PC-3 (cell line): ENCODE results near the gene FALEC. TPM values are rescaled to one million over a fixed set of nuclear protein-coding genes. Genes with fewer than 3 reads are reported as not detected.

Experiments used
- ATAC-seq: fragments of 200-7000 bp; cut with Tn5 transposase; 2 replicates; pipeline ENCODE4 v1.9.1; 2020; ENCODE audit warnings: mild to moderate bottlenecking, moderate library complexity
- Bru-seq: library from RNA; stranded (reverse); fragments of 400-500 nt; gene quantifications from one replicate; lab custom pipeline; 2021; lab: Mats Ljungman, UMichigan
- BruChase-seq, 2 experiments: library from RNA; stranded (reverse); fragments of 400-500 nt; gene quantifications; one replicate each; lab custom pipeline; 2021; lab: Mats Ljungman, UMichigan
- BruUV-seq: library from RNA; stranded (reverse); fragments of 400-500 nt; replicated peaks from 2 replicates; lab custom pipeline; 2021; lab: Mats Ljungman, UMichigan
- CTCF ChIA-PET: fragments of 300-600 bp; sonication (Branson Sonifier 250); formaldehyde crosslinking; loops from one replicate; lab custom pipeline; 2022; ENCODE audit warnings: antibody characterized with exemption; lab: Charles Lee
- POLR2A ChIA-PET: fragments of 300-600 bp; sonication (Branson Sonifier 250); formaldehyde crosslinking; loops from one replicate; lab custom pipeline; 2022; ENCODE audit warnings: antibody characterized with exemption; ENCODE audit not compliant: unreplicated experiment; lab: Charles Lee
- DNase-seq: peaks from one replicate; pipeline ENCODE4 v3.0.0-alpha.2; 2015
- H2AFZ ChIP-seq: fragments of 300-600 bp; sonication (generic); 2 replicates; pipeline ENCODE4 v1.6.0; 2016; ENCODE audit warnings: antibody characterized with exemption, low read length
- H3F3A ChIP-seq: fragments of 300-600 bp; sonication (generic); one replicate; pipeline ENCODE4 v1.6.0; 2017; ENCODE audit warnings: antibody characterized with exemption, low read length, control low read depth, mild to moderate bottlenecking; ENCODE audit not compliant: unreplicated experiment
- H3K27ac ChIP-seq: fragments of 300-600 bp; sonication (generic); 2 replicates; pipeline ENCODE4 v1.5.1; 2016; ENCODE audit warnings: mild to moderate bottlenecking, low read length
- H3K27me3 ChIP-seq: fragments of 300-600 bp; sonication (generic); 2 replicates; pipeline ENCODE4 v1.6.1; 2016; ENCODE audit warnings: low read length, mixed read lengths
- H3K36me3 ChIP-seq: fragments of 300-600 bp; sonication (generic); 2 replicates; pipeline ENCODE4 v1.6.1; 2016; ENCODE audit warnings: low read depth, mixed run types, low read length, mixed read lengths
- H3K4me1 ChIP-seq: fragments of 300-600 bp; sonication (generic); 2 replicates; pipeline ENCODE4 v1.5.1; 2016; ENCODE audit warnings: low read length; ENCODE audit not compliant: insufficient read depth
- H3K4me2 ChIP-seq: fragments of 300-600 bp; sonication (generic); 2 replicates; pipeline ENCODE4 v1.6.0; 2016; ENCODE audit warnings: low read length
- H3K4me3 ChIP-seq: fragments of 300-600 bp; sonication (generic); 2 replicates; pipeline ENCODE4 v1.5.1; 2016; ENCODE audit warnings: mild to moderate bottlenecking, low read length, mixed read lengths
- H3K79me2 ChIP-seq: fragments of 300-600 bp; sonication (generic); 2 replicates; pipeline ENCODE4 v1.6.1; 2017; ENCODE audit warnings: low read length, mixed read lengths
- H3K9ac ChIP-seq: fragments of 300-600 bp; sonication (generic); 2 replicates; pipeline ENCODE4 v1.6.0; 2016; ENCODE audit warnings: mild to moderate bottlenecking, low read length
- H3K9me2 ChIP-seq: fragments of 300-600 bp; sonication (generic); replicated peaks from 2 replicates; pipeline ENCODE4 v1.6.1; 2016; ENCODE audit warnings: mixed run types, low read length, mixed read lengths
- H3K9me3 ChIP-seq: fragments of 300-600 bp; sonication (generic); 2 replicates; pipeline ENCODE4 v1.6.1; 2016; ENCODE audit warnings: low read length, mixed read lengths
- H4K20me1 ChIP-seq: fragments of 300-600 bp; sonication (generic); 2 replicates; pipeline ENCODE4 v1.6.1; 2016; ENCODE audit warnings: low read length, mixed read lengths
- EZH2 ChIP-seq: fragments of 300-600 bp; sonication (generic); IDR thresholded peaks from one replicate; pipeline ENCODE4 v1.6.1; 2017; ENCODE audit warnings: antibody characterized with exemption, mild to moderate bottlenecking, low read length; ENCODE audit not compliant: unreplicated experiment
- EZH2phosphoT487 ChIP-seq: fragments of 300-600 bp; sonication (generic); IDR thresholded peaks from 2 replicates; pipeline ENCODE4 v1.6.1; 2018; ENCODE audit warnings: mild to moderate bottlenecking, antibody characterized with exemption, low read length, borderline replicate concordance
- intact Hi-C: fragments of 100-400 bp; cut with micrococcal nuclease; formaldehyde crosslinking; loops from 2 replicates; pipeline ENCODE4 v1.9.0; 2023
- long read RNA-seq: library from polyadenylated mRNA; unstranded; transcript quantifications from one replicate; pipeline ENCODE4 v2.0.0, GENCODE V29; 2021; ENCODE audit not compliant: unreplicated experiment
- total RNA-seq: library from RNA; depleted of rRNA; stranded (reverse); fragments of >200 nt; gene quantifications from 2 replicates; pipeline ENCODE4 v1.2.3, GENCODE V29; 2014; rRNA removed
- TF ChIP-seq, protein P1 (sequence below): fragments of 300-600 bp; sonication (generic); conservative IDR thresholded peaks from 2 replicates; pipeline ENCODE4 v1.5.1; 2017; ENCODE audit warnings: antibody characterized with exemption, low read depth, mild to moderate bottlenecking, low read length

Gene FALEC
- total RNA-seq: 0.73 TPM in 1 of 2 replicates, not detected in the other
- Bru-seq, nascent RNA: percentile 74 among the genes with signal in this experiment
- percentile 71 among the genes with signal in this experiment for BruChase-seq, experiment 1, labeled RNA remaining after a 6-hour chase
- BruChase-seq, experiment 2, labeled RNA remaining after a 2-hour chase: percentile 62 among the genes with signal in this experiment
- long read RNA-seq, partial matches to known transcripts: 9 of 14 reads
- long read RNA-seq, other reads (novel, unspliced or antisense): 4 of 14 reads

DNA sequence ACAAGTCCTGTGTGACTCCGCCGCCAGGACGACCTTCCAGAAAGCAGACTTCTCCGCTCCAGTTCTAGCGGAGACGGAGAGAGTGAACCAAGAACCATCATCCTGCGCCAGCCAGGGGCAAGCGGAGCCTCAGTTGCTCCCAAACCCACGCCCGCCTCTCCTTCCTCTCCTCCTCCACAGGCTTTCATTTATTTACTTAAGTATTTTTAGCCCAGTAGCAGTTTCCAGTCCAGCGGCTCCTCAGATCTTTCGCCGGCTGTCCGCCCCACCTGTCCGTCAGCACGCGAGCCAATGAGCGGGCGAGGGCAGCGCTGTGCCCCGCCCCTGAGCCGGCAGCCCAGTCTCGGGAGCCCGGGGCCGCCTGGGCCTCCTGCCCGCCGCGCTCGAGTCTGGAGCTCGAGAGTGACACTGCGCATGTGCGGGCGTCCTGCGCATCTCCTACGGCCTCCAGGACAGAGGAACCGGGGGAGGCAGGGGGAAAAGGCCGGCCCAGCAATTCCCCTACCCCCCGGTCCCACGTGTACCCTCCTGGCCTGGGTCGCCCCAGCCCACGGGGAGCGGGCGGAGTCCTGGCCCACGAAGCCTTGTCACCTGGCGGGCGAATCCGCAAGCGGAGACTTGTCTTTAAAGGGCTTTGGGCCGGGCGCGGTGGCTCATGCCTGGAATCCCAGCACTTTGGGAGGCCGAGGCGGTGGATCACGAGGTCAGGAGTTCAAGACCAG is at the start of gene FALEC:
FALEC (plus strand) TSS at position 425 of the 722 bp plus-strand sequence.
- H3K27me3 ChIP-seq: no peaks in the 10 kb centered on the region
- DNase-seq (peak; percentile 99), ATAC-seq (peak; percentile 97)
- CTCF ChIA-PET: interaction anchor here (0.6 to 0.7 kb wide), 4 partner anchors 161 to 465 kb away, joined by 3 to 16 read pairs (median 4); no protein-coding TSS in a partner anchor
- intact Hi-C loops: no loop called here
- H3K9me2 ChIP-seq: no peaks in the 10 kb centered on the region
- H3K79me2 ChIP-seq: no peaks in the 10 kb centered on the region
- POLR2A ChIA-PET: interaction anchor here (0.5 to 1.1 kb wide), 5 partner anchors 18 to 309 kb away, joined by 3 to 10 read pairs (median 8); partner anchors contain the start of gene RPRD2
- peak within 1 kb of the TSS; percentile 65 for H3K9ac ChIP-seq
- H3K9me3 ChIP-seq: no peaks in the 10 kb centered on the region
- H3K4me3 ChIP-seq: peak within 1 kb of the TSS; percentile 71
- no TSS peak for BruUV-seq
- H3F3A ChIP-seq: no peaks in the 10 kb centered on the region
- peak within 1 kb of the TSS; percentile 92 for H2AFZ ChIP-seq
- no peaks in the 10 kb centered on the region for H3K36me3 ChIP-seq
- no peak within 1 kb of the TSS for H3K27ac ChIP-seq
- peak within 1 kb of the TSS; percentile 81 for H3K4me2 ChIP-seq
- peaks cover 11% of the 10 kb centered on the region for H3K4me1 ChIP-seq
- TF ChIP-seq EZH2 (no peak), EZH2phosphoT487 (no peak)
- TF ChIP-seq, protein P1, sequence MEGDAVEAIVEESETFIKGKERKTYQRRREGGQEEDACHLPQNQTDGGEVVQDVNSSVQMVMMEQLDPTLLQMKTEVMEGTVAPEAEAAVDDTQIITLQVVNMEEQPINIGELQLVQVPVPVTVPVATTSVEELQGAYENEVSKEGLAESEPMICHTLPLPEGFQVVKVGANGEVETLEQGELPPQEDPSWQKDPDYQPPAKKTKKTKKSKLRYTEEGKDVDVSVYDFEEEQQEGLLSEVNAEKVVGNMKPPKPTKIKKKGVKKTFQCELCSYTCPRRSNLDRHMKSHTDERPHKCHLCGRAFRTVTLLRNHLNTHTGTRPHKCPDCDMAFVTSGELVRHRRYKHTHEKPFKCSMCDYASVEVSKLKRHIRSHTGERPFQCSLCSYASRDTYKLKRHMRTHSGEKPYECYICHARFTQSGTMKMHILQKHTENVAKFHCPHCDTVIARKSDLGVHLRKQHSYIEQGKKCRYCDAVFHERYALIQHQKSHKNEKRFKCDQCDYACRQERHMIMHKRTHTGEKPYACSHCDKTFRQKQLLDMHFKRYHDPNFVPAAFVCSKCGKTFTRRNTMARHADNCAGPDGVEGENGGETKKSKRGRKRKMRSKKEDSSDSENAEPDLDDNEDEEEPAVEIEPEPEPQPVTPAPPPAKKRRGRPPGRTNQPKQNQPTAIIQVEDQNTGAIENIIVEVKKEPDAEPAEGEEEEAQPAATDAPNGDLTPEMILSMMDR: no peak
- H4K20me1 ChIP-seq: no peaks in the 10 kb centered on the region

DNA sequence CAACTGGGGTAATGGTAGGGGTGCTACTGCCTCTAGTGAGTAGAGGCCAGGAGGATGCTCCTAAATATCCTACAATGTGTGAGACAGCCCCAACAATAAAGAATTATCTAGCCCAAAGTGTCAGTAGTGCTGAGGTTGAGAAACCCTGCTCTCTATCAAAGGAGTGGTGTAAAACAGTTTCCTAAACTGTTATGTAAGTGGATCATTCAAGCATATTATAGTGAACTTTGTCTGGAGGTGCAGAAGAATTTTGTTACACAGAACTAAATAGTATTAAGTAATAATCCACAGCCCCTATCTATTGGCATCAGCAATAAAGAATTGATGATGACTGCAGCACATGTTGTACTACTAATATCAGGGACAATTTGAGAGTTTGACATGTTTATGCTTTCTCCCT is 48.6 kb upstream of the FALEC start:
- peaks cover 27% of the 10 kb centered on the region for H3K36me3 ChIP-seq
- no peaks in the 10 kb centered on the region for H3F3A ChIP-seq
- H2AFZ ChIP-seq: no peak overlapping the region
- no TSS peak for BruUV-seq
- H4K20me1 ChIP-seq: no peaks in the 10 kb centered on the region
- H3K27ac ChIP-seq: no peak overlapping the region
- ATAC-seq: no peak
- H3K9ac ChIP-seq: no peak overlapping the region
- no peaks in the 10 kb centered on the region for H3K79me2 ChIP-seq
- no peak overlapping the region for H3K4me3 ChIP-seq
- no peak for DNase-seq
- H3K9me2 ChIP-seq: no peaks in the 10 kb centered on the region
- intact Hi-C loops: loop anchor here (10.0 kb wide), 1 partner anchor 212 kb away; the partner anchor contains the start of gene CA14
- H3K4me2 ChIP-seq: no peak overlapping the region
- TF ChIP-seq EZH2: no peak
- no peak for TF ChIP-seq EZH2phosphoT487
- TF ChIP-seq, protein P1: no peak
- ChIA-PET POLR2A (no interaction called here), CTCF (no interaction called here)
- H3K9me3 ChIP-seq: no peaks in the 10 kb centered on the region
- no peaks in the 10 kb centered on the region for H3K27me3 ChIP-seq
- H3K4me1 ChIP-seq: no peaks in the 10 kb centered on the region
